Measurements from ENCODE around the gene CSAD. TPM values are rescaled to one million over a fixed set of nuclear protein-coding genes. Genes with fewer than 3 reads are reported as not detected.
"Not testable (repeated sequence)": the region's sequence is repeated elsewhere in the genome, so short reads cannot be mapped to it uniquely, and the experiment has no call there.

Gene CSAD
- total and polyA plus RNA-seq, 8 donors = 33.1 to 109 (median 93.3) TPM

- Histone ChIP-seq H3K27me3 (no peaks in the 10 kb centered on the region), H3K4me3 (peak overlapping the region in 1 of 2 donors; percentile 81), H3K36me3 (peaks cover 0 to 48% of the 10 kb centered on the region in 2 donors), H3K27ac (peak overlapping the region in 1 of 2 donors; percentile 96), H3K4me1 (peaks cover 19 to 46% of the 10 kb centered on the region in 2 donors), H3K9me3 (no peaks in the 10 kb centered on the region)
- intact Hi-C loops (cut with DNase I) = no loop called here
- ATAC-seq (no peak), DNase-seq (no peak)
- TF ChIP-seq CTCF (IDR thresholded peaks at IDR 0.05) = no peak
These were observed 1.2 kb upstream of the CSAD start for GRCh38 chr12:53181935-53182334.

GRCh38 chr12:53180931-53181645 lies 363 bp upstream of the CSAD start:
- TF ChIP-seq CTCF (IDR thresholded peaks at IDR 0.05) = no peak

GRCh38 chr12:53179687-53180219 lies 972 bp downstream of the CSAD start:
- DNase-seq = no peak
- ATAC-seq = peak; percentile 23
- no peaks in the 10 kb centered on the region for H3K27me3 ChIP-seq
- peaks cover 27 to 55% of the 10 kb centered on the region in 2 donors for H3K4me1 ChIP-seq
- H3K27ac ChIP-seq = peak overlapping the region; percentile 94 to 96
- intact Hi-C loops (cut with DNase I) = no loop called here
- H3K9me3 ChIP-seq = no peaks in the 10 kb centered on the region
- no peak for TF ChIP-seq CTCF (IDR thresholded peaks at IDR 0.05)
- H3K4me3 ChIP-seq = peak overlapping the region; percentile 67 to 81
- peaks cover 0 to 26% of the 10 kb centered on the region in 2 donors for H3K36me3 ChIP-seq

More at GRCh38 chr12:53180931-53181645, 363 bp upstream of the CSAD start:
- Histone ChIP-seq H3K27me3 (no peaks in the 10 kb centered on the region), H3K9me3 (no peaks in the 10 kb centered on the region), H3K36me3 (peaks cover 0 to 39% of the 10 kb centered on the region in 2 donors), H3K27ac (peak overlapping the region; percentile 94 to 96), H3K4me3 (peak overlapping the region; percentile 67 to 81), H3K4me1 (peaks cover 19 to 46% of the 10 kb centered on the region in 2 donors)
- DNase-seq (peak in 3 of 4 donors; percentile 73 to 93 (median 91)), ATAC-seq (peak; percentile 82)
- intact Hi-C loops (cut with DNase I) = no loop called here

- not testable (repeated sequence) for ATAC-seq, H3K27me3 ChIP-seq
These were observed 1.9 kb downstream of the CSAD start for GRCh38 chr12:53178803-53179202.

GRCh38 chr12:53177447-53177846 lies 3.3 kb downstream of the CSAD start:
- intact Hi-C loops (cut with DNase I); DNase-seq; H3K9me3 ChIP-seq; H3K27ac ChIP-seq; H3K4me3 ChIP-seq; ATAC-seq; H3K27me3 ChIP-seq: not testable (repeated sequence)
- peaks cover 0 to 11% of the 10 kb centered on the region in 2 donors for H3K36me3 ChIP-seq
- peaks cover 20 to 33% of the 10 kb centered on the region in 2 donors for H3K4me1 ChIP-seq

More at GRCh38 chr12:53178803-53179202, 1.9 kb downstream of the CSAD start:
- Histone ChIP-seq H3K36me3 (peaks cover 0 to 19% of the 10 kb centered on the region in 2 donors), H3K4me1 (peaks cover 28 to 47% of the 10 kb centered on the region in 2 donors)
- H3K9me3 ChIP-seq; intact Hi-C loops (cut with DNase I); DNase-seq; H3K27ac ChIP-seq; H3K4me3 ChIP-seq: not testable (repeated sequence)

GRCh38 chr12:53176750-53177149 lies 4.0 kb downstream of the CSAD start:
- ATAC-seq (no peak), DNase-seq (no peak)
- Histone ChIP-seq H3K36me3 (peaks cover 0 to 13% of the 10 kb centered on the region in 2 donors), H3K4me1 (peaks cover 13 to 26% of the 10 kb centered on the region in 2 donors), H3K4me3 (no peak overlapping the region), H3K27me3 (no peaks in the 10 kb centered on the region), H3K27ac (no peak overlapping the region), H3K9me3 (no peaks in the 10 kb centered on the region)
- intact Hi-C loops (cut with DNase I) = no loop called here
- no peak for TF ChIP-seq CTCF (IDR thresholded peaks at IDR 0.05)
